PFSK-1 (cell line): ENCODE measurements around the gene INPP5D.

ENCODE experiments used
- FOXP2 ChIP-seq: optimal IDR thresholded peaks from 2 replicates; pipeline ENCODE3; 2011; ENCODE audit warnings: borderline replicate concordance, control low read depth, inconsistent platforms; ENCODE audit not compliant: insufficient read depth; ENCODE audit errors: extremely low read length, extremely low read depth
- POLR2AphosphoS5 ChIP-seq: IDR thresholded peaks from 2 replicates; pipeline ENCODE4 v1.6.1; 2012; ENCODE audit warnings: low read depth, mild to moderate bottlenecking, control low read depth, low read length, moderate library complexity
- REST ChIP-seq, 2 experiments: IDR thresholded peaks; 2 replicates each; pipeline versions ENCODE4 v1.6.1 to v1.8.0; 2011 to 2012; ENCODE audit warnings: low read depth in 2 of 2, low read length in 2 of 2, control low read depth in 1 of 2, inconsistent platforms in 1 of 2, mild to moderate bottlenecking in 1 of 2, moderate library complexity in 1 of 2; ENCODE audit not compliant: insufficient read depth in 1 of 2

DNA sequence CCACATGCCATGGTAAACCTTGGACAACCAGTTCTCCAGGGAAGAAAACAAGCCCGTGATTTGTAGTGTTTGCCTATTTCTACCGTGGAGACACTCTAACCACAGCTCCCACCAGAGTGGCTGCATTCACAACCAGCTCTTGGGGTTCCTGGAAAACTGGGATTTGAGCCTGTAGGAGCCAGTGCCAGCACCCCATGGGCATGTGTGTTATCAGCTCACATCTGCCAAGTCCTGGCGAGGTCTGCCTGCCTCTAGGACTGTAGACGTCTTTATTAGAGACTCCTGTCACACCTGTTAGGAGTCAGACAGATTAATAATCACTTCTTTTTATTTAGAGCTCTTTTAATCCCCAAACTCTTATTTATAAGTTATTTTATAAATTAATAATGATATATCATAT lies 41.0 kb downstream of the INPP5D start:
- no peak for TF ChIP-seq REST (IDR thresholded peaks at IDR 0.05; ENCODE audit: insufficient read depth in 1 of 2, low read depth in 2 of 2, low read length in 2 of 2)
- no peak for TF ChIP-seq FOXP2
- TF ChIP-seq POLR2AphosphoS5: no peak
